Ectodermal cell (in vitro differentiated cells): ENCODE measurements around the gene DUOX1.

Experiments used
- H3K27ac ChIP-seq: 2 replicates; pipeline ENCODE4 v1.7.0; 2013; ENCODE audit warnings: mild to moderate bottlenecking, low read depth, low read length; ENCODE audit not compliant: insufficient read depth, poor library complexity, severe bottlenecking
- H3K27me3 ChIP-seq: 2 replicates; pipeline ENCODE4 v1.7.0; 2013; ENCODE audit warnings: mild to moderate bottlenecking, low read length; ENCODE audit not compliant: insufficient read depth, control insufficient read depth, poor library complexity, severe bottlenecking
- H3K36me3 ChIP-seq: one replicate; pipeline ENCODE4 v1.7.0; 2013; ENCODE audit warnings: low read length; ENCODE audit not compliant: control insufficient read depth, insufficient read depth
- H3K4me1 ChIP-seq: one replicate; pipeline ENCODE4 v1.7.0; 2013; ENCODE audit warnings: low read length; ENCODE audit not compliant: control insufficient read depth, insufficient read depth
- H3K4me3 ChIP-seq: 2 replicates; pipeline ENCODE4 v1.7.0; 2013; ENCODE audit warnings: low read depth, low read length, control low read depth; ENCODE audit not compliant: insufficient read depth
- H3K9me3 ChIP-seq: 2 replicates; pipeline ENCODE4 v1.7.0; 2013; ENCODE audit warnings: mild to moderate bottlenecking, low read length, moderate library complexity; ENCODE audit not compliant: control insufficient read depth
- WGBS, 2 experiments: methylation state at CpG; one replicate each; pipeline ENCODE4 v1.1.7; 2013; ENCODE audit warnings: missing lambda C conversion rate in 2 of 2; 5-methylcytosine and 5-hydroxymethylcytosine counted together

DUOX1 gene

DNA sequence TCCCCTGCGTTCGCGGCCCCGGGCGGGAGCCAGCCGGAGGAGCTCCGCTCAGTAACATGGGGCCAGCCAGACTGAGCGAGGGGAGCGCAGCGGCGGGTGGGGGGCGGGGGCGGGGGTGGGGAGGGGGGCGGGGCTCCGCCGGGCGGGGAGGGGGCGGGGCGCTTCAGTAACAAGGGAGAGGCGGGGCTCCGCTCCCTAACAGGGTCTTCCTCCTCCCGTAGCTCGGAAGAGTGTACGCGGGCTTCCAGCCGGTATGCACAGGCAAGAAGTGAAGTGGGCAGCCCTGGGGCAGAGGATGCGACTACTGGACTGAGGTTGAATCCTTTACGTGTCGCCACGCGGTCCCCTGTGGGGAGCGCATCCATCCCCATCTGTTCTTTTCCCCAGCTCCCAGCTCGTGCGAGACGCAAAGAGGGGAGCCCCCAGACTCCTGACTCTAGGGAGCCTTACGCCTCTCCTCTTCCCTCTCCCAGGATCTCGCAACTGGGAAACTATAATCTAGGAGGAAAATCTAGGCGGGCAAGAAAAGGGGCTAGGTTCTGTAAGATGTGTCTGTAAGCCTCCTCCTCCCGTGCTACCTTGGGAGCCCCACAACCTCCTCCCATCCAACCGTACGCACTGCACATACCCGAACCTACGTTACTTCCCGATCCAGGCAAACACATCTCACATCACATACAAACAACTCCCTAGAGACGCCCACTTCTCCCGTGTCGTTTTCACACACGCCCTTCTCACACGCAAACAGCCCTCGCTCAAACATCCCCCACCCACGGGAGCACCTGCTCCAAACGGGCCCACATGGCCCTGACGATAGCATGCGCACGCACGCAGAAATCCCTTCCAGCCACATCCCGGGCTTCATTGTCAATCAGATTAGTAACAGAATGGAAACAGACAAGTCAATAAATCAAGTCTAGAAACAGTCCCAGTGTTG lies 58.4 kb downstream of the DUOX1 start, which contains the start of gene SHF:
Gene SHF, minus strand, starts transcription at position 73 of the 937 bp plus-strand sequence. Its CDS starts 15 bp downstream, at position 58.
- H3K27ac ChIP-seq: peak within 1 kb of the TSS; percentile 62
- no peaks in the 10 kb centered on the region for H3K36me3 ChIP-seq
- peaks cover 28% of the 10 kb centered on the region for H3K4me1 ChIP-seq
- 5 to 7% methylated on average over 45 to 56 of the region's 57 CpGs for WGBS, 2 experiments
- H3K27me3 ChIP-seq: peaks cover 25% of the 10 kb centered on the region
- no peaks in the 10 kb centered on the region for H3K9me3 ChIP-seq
- peak within 1 kb of the TSS; percentile 76 for H3K4me3 ChIP-seq

DNA sequence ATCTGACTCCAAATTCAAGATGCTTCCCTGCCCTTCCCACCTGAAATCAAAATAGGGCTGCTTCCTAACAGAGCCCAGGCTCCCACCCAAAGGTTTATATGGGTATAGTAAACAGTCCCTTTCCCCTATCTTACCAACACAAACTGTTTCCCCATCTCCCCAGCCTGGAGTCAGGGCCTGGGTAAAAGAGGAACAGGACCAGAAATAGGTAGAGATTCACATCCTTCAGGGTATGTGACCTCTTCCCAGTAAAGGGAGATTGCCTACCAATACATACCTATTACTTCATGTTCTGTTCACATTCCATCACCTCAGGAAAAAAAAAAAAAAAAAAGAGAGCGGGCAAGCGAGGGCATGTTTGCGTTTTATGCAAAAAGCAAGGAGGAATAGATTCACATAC lies 67.7 kb downstream of the DUOX1 start:
- WGBS, 2 experiments: no CpG with 5 or more reads among the region's 3 CpGs
- H3K4me3 ChIP-seq: no peak overlapping the region
- H3K36me3 ChIP-seq: no peaks in the 10 kb centered on the region
- no peak overlapping the region for H3K27ac ChIP-seq
- H3K9me3 ChIP-seq: no peaks in the 10 kb centered on the region
- no peaks in the 10 kb centered on the region for H3K27me3 ChIP-seq
- H3K4me1 ChIP-seq: no peaks in the 10 kb centered on the region

DNA sequence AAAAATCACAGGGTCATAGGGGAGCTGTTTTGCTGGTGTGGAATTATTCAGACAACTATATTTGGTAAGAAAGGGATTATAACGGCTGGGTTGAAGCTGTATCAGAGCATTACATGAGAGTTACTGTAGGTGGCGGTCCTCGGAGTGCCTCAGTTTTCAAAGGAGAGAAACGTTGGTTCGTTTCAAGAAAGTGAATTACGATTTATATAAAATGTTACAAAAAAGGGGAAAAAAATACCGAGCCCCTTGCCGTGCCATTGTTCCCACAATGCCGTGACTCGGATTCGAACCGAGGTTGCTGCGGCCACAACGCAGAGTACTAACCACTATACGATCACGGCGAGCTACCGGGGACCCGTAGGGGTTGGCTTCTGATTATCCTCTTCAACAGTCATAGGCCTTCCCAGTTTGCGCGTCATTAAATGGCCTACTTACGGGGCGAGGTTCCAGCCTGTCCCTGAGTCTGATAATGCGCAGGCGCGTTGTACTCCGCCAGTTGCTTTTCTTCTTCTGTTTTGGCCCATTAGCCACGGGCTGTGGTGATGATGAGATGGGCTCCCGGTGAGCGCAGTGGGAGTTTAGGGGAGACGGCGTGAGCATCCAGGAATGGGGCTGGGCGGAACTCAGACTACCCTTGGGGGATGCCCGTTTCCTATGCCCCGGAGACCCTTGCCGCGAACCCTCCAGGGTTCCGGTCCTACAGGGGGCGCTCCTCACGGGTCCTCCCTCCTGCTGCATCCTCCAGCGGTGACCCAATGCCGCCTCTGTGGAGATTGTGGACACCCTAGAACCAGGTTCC lies 68.7 kb downstream of the DUOX1 start:
- WGBS, 2 experiments: 0 to 1% methylated on average over 42 of the region's 42 CpGs
- Histone ChIP-seq H3K4me1 (no peaks in the 10 kb centered on the region), H3K27ac (peak overlapping the region; percentile 9), H3K36me3 (no peaks in the 10 kb centered on the region), H3K4me3 (peak overlapping the region; percentile 98), H3K27me3 (no peaks in the 10 kb centered on the region), H3K9me3 (no peaks in the 10 kb centered on the region)

DNA sequence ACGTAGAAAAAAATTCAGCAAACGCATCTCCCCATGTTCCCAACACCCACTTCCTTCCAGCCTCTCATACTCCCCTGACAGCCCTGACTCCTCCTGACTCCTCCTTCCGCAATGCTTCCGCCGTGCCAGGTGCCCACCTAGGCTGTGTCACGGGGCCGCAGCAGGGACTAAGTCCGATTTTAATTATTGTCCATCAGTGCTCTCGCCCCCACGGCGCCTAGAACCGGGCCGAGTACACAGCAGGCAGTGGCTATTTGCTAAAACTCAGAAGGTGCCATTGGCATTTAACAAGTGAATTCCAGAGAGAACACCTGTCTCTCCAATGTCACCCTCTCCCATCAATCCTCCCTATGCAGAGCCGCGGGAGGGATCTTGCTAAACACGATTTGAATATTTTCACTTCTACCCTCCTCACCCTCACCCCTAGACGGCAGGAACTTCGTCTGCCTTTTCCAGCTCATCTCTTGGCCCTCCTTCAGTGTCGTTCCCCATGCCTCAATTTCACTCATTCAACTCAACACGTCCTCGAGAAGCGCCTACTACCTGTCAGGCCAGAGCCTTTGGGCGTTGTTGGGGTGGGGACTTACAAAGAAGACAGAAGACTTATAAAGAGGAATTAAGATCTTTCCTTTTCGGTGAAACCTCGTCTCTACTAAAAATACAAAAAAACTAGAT lies 69.5 kb downstream of the DUOX1 start:
- Histone ChIP-seq H3K36me3 (no peaks in the 10 kb centered on the region), H3K27ac (no peak overlapping the region), H3K9me3 (no peaks in the 10 kb centered on the region), H3K27me3 (no peaks in the 10 kb centered on the region), H3K4me3 (peak overlapping the region; percentile 98), H3K4me1 (no peaks in the 10 kb centered on the region)
- WGBS, 2 experiments: 1 to 2% methylated on average over 25 of the region's 25 CpGs

DNA sequence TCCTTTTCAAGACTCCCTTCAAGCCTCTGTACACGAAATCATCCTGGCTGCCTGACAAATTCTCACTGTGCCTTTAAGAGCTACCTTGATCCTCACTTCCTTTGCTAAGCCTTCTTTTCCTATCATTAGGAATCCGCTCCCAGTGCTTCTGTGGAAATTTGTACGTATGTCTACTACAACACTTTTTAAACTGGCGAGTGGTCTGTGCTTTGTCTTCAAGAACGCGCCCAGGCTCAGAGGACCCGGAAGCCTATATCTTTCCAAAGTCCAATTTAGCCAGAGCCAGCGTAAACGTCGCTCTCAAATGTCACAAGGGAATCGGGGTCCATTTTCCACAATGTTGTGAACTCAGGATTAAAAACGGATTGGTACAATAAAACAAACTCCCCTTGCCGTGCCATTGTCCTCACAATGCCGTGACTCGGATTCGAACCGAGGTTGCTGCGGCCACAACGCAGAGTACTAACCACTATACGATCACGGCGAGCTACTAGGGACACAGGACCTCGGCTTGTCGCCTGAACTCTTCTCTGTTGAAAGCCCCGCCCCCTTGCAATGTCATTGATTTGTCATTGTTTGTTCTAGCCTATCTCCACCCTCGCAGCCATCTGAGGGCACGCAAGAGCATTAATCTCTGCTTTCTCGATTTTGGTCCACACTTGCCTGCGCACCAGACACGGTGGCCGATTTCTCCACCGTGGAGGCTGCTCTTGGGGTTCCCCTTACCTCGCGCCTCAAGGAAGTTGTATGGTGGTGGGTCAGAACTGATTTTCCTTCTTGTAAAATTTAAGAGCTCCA lies 70.4 kb downstream of the DUOX1 start:
- no peaks in the 10 kb centered on the region for H3K4me1 ChIP-seq
- peak overlapping the region; percentile 98 for H3K4me3 ChIP-seq
- WGBS, 2 experiments: 0% methylated on average over 34 of the region's 34 CpGs

DNA sequence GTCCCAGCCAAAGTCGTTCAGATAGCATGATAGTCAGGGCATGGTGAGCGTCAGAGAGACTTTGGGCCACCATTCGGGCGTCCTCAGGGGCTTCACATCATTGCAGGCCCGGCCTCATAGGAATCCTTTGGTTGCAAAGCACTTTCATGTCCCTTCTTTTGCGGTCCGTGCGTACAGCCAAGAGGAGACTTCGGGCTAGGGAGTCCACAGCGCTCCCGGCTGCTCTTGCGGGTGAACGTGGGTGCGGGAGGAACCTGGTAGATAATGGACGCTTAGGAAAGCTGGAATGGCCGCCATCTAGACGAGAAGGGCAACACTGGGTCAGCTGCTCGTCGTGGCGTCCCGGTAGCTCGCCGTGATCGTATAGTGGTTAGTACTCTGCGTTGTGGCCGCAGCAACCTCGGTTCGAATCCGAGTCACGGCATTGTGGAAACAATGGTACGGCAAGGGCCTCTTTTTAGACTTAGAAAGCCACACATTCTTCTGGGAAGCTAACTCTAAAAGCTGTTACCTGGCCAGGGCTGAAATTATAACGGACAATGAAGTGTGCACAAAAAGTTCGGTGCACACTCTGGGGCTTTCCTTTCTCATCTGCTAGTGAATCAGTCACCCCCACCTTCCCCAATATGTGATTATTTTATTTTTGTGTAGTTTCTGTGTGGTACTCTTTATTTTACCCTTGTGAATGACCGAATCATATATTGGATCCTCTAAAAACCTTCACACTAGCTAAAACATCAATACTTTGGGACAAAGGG lies 71.2 kb downstream of the DUOX1 start:
- Histone ChIP-seq H3K4me3 (peak overlapping the region; percentile 98), H3K27me3 (no peaks in the 10 kb centered on the region), H3K27ac (peak overlapping the region; percentile 95), H3K9me3 (no peaks in the 10 kb centered on the region), H3K36me3 (no peaks in the 10 kb centered on the region), H3K4me1 (no peaks in the 10 kb centered on the region)
- 3% methylated on average over 33 of the region's 34 CpGs for WGBS, 2 experiments

More for the DNA sequence above, 70.4 kb downstream of the DUOX1 start:
- Histone ChIP-seq H3K36me3 (no peaks in the 10 kb centered on the region), H3K27me3 (no peaks in the 10 kb centered on the region), H3K27ac (peak overlapping the region; percentile 95), H3K9me3 (no peaks in the 10 kb centered on the region)

DNA sequence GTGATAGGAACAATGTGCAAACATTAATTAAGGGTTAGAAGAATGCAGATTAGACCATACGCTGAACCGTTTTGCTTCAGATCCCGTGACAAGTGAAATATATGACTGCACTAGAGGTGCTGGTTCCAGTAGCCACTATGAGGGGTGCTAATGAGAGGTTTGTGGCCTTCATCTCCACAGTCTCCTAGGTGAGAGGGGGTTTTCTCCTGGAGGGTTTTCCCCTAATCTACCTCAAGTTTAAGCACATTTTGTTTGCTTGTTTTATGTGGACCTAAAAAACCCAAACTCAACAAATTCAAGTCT lies 71.7 kb downstream of the DUOX1 start:
- Histone ChIP-seq H3K27ac (peak overlapping the region; percentile 38), H3K27me3 (no peaks in the 10 kb centered on the region), H3K4me3 (no peak overlapping the region), H3K9me3 (no peaks in the 10 kb centered on the region), H3K36me3 (no peaks in the 10 kb centered on the region), H3K4me1 (no peaks in the 10 kb centered on the region)
- WGBS, 2 experiments: 89 to 90% methylated on average over 3 of the region's 3 CpGs

DNA sequence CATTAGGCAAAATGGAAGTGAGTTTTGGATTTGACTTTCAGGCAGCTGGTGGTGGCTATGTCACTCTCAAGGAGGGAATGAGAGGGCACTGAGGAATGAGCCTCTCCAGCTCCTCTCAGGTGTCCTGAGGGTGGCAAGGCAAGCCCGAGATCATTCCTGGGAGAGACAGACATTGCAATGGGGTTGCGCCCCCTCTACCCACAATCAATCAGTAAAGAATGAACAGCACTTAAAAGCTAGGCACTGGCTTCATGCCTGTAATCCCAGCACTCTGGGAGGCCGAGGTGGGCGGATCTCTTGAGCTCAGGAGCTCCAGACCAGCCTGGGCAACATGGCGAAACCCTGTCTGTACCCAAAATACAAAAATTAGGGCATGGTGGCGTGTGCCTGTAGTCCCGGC lies 72.1 kb downstream of the DUOX1 start:
- Histone ChIP-seq H3K4me3 (no peak overlapping the region), H3K27me3 (no peaks in the 10 kb centered on the region), H3K4me1 (no peaks in the 10 kb centered on the region), H3K9me3 (no peaks in the 10 kb centered on the region), H3K36me3 (no peaks in the 10 kb centered on the region), H3K27ac (no peak overlapping the region)
- WGBS, 2 experiments: 87 to 89% methylated on average over 7 of the region's 7 CpGs

DNA sequence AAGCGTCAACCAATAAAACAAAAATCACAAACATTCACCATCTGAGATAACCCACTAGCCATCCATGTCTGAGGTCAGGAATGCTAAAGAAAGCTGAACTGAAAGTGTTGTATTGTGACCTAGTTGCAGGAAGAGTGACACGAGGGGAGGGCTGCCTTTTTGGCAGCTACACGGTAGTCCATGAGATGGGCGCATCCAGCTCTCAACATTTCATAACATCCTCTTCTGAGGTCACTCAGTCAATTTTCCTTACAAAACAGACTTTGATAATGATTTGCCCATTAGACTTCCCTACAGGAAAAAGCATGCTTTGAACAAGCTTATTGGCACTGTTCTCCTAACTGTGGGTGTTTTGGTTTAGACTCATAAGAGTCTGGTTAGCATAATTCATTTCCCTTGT lies 73.4 kb downstream of the DUOX1 start:
- no peaks in the 10 kb centered on the region for H3K36me3 ChIP-seq
- no peaks in the 10 kb centered on the region for H3K4me1 ChIP-seq
- H3K9me3 ChIP-seq: no peaks in the 10 kb centered on the region
- no peak overlapping the region for H3K27ac ChIP-seq
- 86 to 93% methylated on average over 3 to 4 of the region's 4 CpGs for WGBS, 2 experiments
- H3K4me3 ChIP-seq: no peak overlapping the region
- H3K27me3 ChIP-seq: no peaks in the 10 kb centered on the region
